Cardiac muscle cell (in vitro differentiated cells and primary cell): ENCODE data around the gene C7orf25. TPM values are rescaled to one million over a fixed set of nuclear protein-coding genes. Genes with fewer than 3 reads are reported as not detected.
A peak's percentile ranks its signal among the peaks of the same experiment; 100 is the strongest.

Experiments
- DNase-seq, 2 donors: peaks; one replicate each; pipeline versions ENCODE4 v3.0.0 to v3.0.0-alpha.2; 2010 to 2017; ENCODE audit warnings: low read depth in 1 of 2, low spot score in 1 of 2
- H3K27ac ChIP-seq: fragments of 200-600 bp; sonication (generic); 2 replicates; pipeline ENCODE4 v1.5.1; 2016
- H3K27me3 ChIP-seq: fragments of 200-600 bp; sonication (generic); 2 replicates; pipeline ENCODE4 v1.6.0; 2016; ENCODE audit warnings: control low read depth
- H3K36me3 ChIP-seq: fragments of 200-600 bp; sonication (generic); 2 replicates; pipeline ENCODE4 v1.5.1; 2016; ENCODE audit warnings: control low read depth
- H3K4me1 ChIP-seq: fragments of 200-600 bp; sonication (generic); 2 replicates; pipeline ENCODE4 v1.8.1; 2017; ENCODE audit warnings: low read depth, mild to moderate bottlenecking, mixed run types
- H3K4me3 ChIP-seq: fragments of 200-600 bp; sonication (generic); 2 replicates; pipeline ENCODE4 v1.5.1; 2016; ENCODE audit warnings: mild to moderate bottlenecking
- H3K9me3 ChIP-seq: fragments of 200-600 bp; sonication (generic); 2 replicates; pipeline ENCODE4 v1.5.1; 2017; ENCODE audit warnings: low read depth, mild to moderate bottlenecking, control low read depth
- polyA plus RNA-seq: library from polyadenylated mRNA; unstranded; fragments of >200 nt; fragmentation: Nextera tagmentation; extraction: Ambion mirVana; gene quantifications from 2 replicates; pipeline ENCODE4 v1.2.1, GENCODE V29; 2016
- total RNA-seq: library from RNA; depleted of rRNA; stranded (reverse); fragments of >200 nt; gene quantifications from 2 replicates; pipeline ENCODE4 v1.2.3, GENCODE V29; 2016
- TF ChIP-seq, protein P1 (sequence below): IDR thresholded peaks from 2 replicates; pipeline ENCODE4 v1.5.1; 2012; ENCODE audit warnings: low read depth, mild to moderate bottlenecking, low read length

C7orf25 gene
- total and polyA plus RNA-seq, 2 experiments from 2014 or later = 5.1 to 10.4 TPM

DNA sequence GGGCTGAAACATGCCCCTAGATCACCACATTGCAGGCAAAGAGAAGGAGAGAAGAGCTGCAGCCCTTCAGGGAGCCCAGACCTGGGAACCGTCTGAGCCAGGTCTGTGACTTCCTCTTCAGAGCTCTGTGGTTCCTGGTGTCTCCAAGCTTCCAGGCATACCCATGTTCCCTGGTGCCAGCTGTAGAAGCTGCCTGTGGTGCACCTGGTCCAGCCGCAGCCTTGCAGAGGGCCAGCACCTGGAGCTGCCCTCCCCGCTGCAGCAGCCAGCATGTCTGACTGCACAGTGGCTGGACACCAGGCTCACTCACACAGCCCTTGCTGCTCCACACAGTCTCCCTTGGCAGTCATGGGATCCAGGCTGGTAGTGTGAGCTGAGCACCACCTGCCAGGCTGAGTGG lies 33.6 kb downstream of the C7orf25 start:
- TF ChIP-seq, protein P1, sequence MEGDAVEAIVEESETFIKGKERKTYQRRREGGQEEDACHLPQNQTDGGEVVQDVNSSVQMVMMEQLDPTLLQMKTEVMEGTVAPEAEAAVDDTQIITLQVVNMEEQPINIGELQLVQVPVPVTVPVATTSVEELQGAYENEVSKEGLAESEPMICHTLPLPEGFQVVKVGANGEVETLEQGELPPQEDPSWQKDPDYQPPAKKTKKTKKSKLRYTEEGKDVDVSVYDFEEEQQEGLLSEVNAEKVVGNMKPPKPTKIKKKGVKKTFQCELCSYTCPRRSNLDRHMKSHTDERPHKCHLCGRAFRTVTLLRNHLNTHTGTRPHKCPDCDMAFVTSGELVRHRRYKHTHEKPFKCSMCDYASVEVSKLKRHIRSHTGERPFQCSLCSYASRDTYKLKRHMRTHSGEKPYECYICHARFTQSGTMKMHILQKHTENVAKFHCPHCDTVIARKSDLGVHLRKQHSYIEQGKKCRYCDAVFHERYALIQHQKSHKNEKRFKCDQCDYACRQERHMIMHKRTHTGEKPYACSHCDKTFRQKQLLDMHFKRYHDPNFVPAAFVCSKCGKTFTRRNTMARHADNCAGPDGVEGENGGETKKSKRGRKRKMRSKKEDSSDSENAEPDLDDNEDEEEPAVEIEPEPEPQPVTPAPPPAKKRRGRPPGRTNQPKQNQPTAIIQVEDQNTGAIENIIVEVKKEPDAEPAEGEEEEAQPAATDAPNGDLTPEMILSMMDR = no peak
- no peak overlapping the region for H3K27ac ChIP-seq
- DNase-seq = no peak
- no peaks in the 10 kb centered on the region for H3K4me1 ChIP-seq
- no peaks in the 10 kb centered on the region for H3K27me3 ChIP-seq
- no peak overlapping the region for H3K4me3 ChIP-seq
- no peaks in the 10 kb centered on the region for H3K9me3 ChIP-seq
- H3K36me3 ChIP-seq = no peaks in the 10 kb centered on the region

DNA sequence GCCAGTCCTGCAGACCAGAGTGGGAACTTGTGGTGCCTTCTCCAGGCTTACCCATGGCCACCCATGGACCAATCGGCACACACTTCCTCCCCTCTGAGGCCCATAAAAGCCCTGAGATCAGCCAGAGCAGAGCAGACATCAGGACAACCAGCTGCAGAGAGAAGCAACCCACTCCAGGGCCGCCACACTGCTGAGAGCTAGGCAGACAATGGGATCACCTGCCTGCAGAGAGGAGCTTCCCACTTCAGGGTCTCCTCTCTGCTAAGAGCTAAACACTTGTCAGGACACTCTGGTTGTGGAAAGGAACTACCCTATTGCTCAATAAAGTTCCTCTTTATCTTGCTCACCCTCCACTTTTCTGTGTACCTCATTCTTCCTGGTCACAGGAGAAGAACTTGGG lies 34.0 kb downstream of the C7orf25 start:
- Histone ChIP-seq H3K9me3 (no peaks in the 10 kb centered on the region), H3K27me3 (no peaks in the 10 kb centered on the region), H3K27ac (no peak overlapping the region), H3K4me3 (no peak overlapping the region), H3K36me3 (no peaks in the 10 kb centered on the region), H3K4me1 (no peaks in the 10 kb centered on the region)
- TF ChIP-seq, protein P1 = no peak
- DNase-seq = no peak

- TF ChIP-seq, protein P1 = peak; percentile 84
- Histone ChIP-seq H3K27me3 (no peaks in the 10 kb centered on the region), H3K4me3 (no peak overlapping the region), H3K9me3 (no peaks in the 10 kb centered on the region), H3K27ac (no peak overlapping the region), H3K4me1 (no peaks in the 10 kb centered on the region), H3K36me3 (no peaks in the 10 kb centered on the region)
- peak; percentile 73 to 77 for DNase-seq
These were observed 35.4 kb downstream of the C7orf25 start for GRCh38 chr7:42876182-42877068.

- TF ChIP-seq, protein P1 = no peak
- DNase-seq = no peak
- Histone ChIP-seq H3K27ac (no peak overlapping the region), H3K4me1 (no peaks in the 10 kb centered on the region), H3K9me3 (no peaks in the 10 kb centered on the region), H3K36me3 (no peaks in the 10 kb centered on the region), H3K4me3 (no peak overlapping the region), H3K27me3 (no peaks in the 10 kb centered on the region)
These were observed 42.5 kb downstream of the C7orf25 start for GRCh38 chr7:42869131-42870020.

DNA sequence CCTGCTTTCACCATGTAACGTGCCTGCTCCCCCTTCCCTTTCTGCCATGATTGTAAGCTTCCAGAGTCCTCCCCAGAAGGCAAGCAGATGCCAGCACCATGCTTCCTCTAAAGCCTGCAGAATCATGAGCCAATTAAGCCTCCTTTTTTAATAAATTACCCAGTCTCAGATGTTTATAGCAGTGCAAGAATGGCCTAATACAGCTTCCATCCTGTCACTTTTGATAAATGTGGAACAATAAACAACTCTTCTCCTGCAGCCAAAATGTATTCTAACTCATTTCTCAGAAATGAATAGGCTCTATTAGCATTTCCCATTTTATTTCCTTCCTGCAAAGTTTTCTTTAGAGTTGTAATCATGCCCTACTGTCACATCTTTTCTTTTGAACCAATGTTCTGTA lies 43.4 kb downstream of the C7orf25 start:
- H3K9me3 ChIP-seq = no peaks in the 10 kb centered on the region
- no peak overlapping the region for H3K4me3 ChIP-seq
- TF ChIP-seq, protein P1 = no peak
- H3K4me1 ChIP-seq = no peaks in the 10 kb centered on the region
- H3K27me3 ChIP-seq = no peaks in the 10 kb centered on the region
- DNase-seq = no peak
- H3K36me3 ChIP-seq = no peaks in the 10 kb centered on the region
- H3K27ac ChIP-seq = no peak overlapping the region

Other genes with a start within 250 kb of the C7orf25 start
- gene PSMA2, start 20.1 kb upstream of the C7orf25 start, total RNA-seq = 54.0 and 67.7 TPM in 2 replicates
- gene PSMA2, start 20.1 kb upstream of the C7orf25 start, polyA plus RNA-seq = 326 and 371 TPM in 2 replicates
- 71.9 and 77.0 TPM in 2 replicates for gene MRPL32, start 20.3 kb upstream of the C7orf25 start, total RNA-seq
- 125 and 146 TPM in 2 replicates for gene MRPL32, start 20.3 kb upstream of the C7orf25 start, polyA plus RNA-seq
- gene HECW1, start 200.6 kb upstream of the C7orf25 start, total RNA-seq = 0.06 and 0.39 TPM in 2 replicates
- 0.13 and 0.72 TPM in 2 replicates for gene HECW1, start 200.6 kb upstream of the C7orf25 start, polyA plus RNA-seq